ENCODE results near the gene EDEM3. TPM values are rescaled to one million over a fixed set of nuclear protein-coding genes. Genes with fewer than 3 reads are reported as not detected.

The EDEM3 gene
- total and polyA plus RNA-seq, 2 donors (not counting 1 experiment from before 2014, with no cell fraction given): 4.3 to 20.9 TPM

GRCh38 chr1:184708084-184708676 is 46.5 kb downstream of the EDEM3 start:
- Histone ChIP-seq H3K4me3 (ENCODE audit: control extremely low read depth in 1 of 5, extremely low read depth in 1 of 5, insufficient read depth in 1 of 5, low read depth in 2 of 5, low read length in 4 of 5) (no peak overlapping the region), H2AFZ (ENCODE audit: insufficient read depth, low read depth, low read length, poor library complexity, severe bottlenecking) (no peak overlapping the region), H3K36me3 (replicated peaks in 1 of 2; ENCODE audit: control extremely low read depth in 1 of 2, control insufficient read depth in 1 of 2, extremely low read depth in 1 of 2, insufficient read depth in 2 of 2, low read length in 1 of 2) (peaks cover 12 to 67% of the 10 kb centered on the region in 2 experiments), H3K27me3 (replicated peaks in 1 of 4; ENCODE audit: control extremely low read depth in 1 of 4, control insufficient read depth in 3 of 4, insufficient read depth in 4 of 4, low read length in 3 of 4) (no peaks in the 10 kb centered on the region), H3K27ac (ENCODE audit: low read length in 2 of 2) (no peak overlapping the region), H3K9ac (ENCODE audit: low read length) (no peak overlapping the region), H3K9me3 (ENCODE audit: control extremely low read depth in 1 of 3, control insufficient read depth in 2 of 3, insufficient read depth in 1 of 3, low read length in 2 of 3) (no peaks in the 10 kb centered on the region), H3K4me2 (replicated peaks; ENCODE audit: low read depth, low read length, poor library complexity, severe bottlenecking) (no peak overlapping the region), H3K79me2 (ENCODE audit: control insufficient read depth, insufficient read depth, low read length) (no peaks in the 10 kb centered on the region), H4K20me1 (ENCODE audit: control insufficient read depth, insufficient read depth, low read length, poor library complexity, severe bottlenecking) (no peaks in the 10 kb centered on the region), H3K4me1 (ENCODE audit: control insufficient read depth in 2 of 2, insufficient read depth in 2 of 2, low read length in 2 of 2) (no peaks in the 10 kb centered on the region)
- H3K4me3 Mint-ChIP-seq: no peak overlapping the region
- H3K27me3 Mint-ChIP-seq: no peaks in the 10 kb centered on the region
- TF ChIP-seq CTCF (IDR thresholded peaks at IDR 0.05) (no peak), EZH2 (IDR thresholded peaks at IDR 0.05; ENCODE audit: borderline replicate concordance, insufficient read depth, low read depth, low read length, poor library complexity, severe bottlenecking) (no peak)
- peaks cover 3% of the 10 kb centered on the region for H3K4me1 Mint-ChIP-seq
- ChIA-PET POLR2A (no interaction called here), CTCF (no interaction called here)
- intact Hi-C loops (cut with micrococcal nuclease): no loop called here
- WGBS (ENCODE audit: insufficient coverage): 78% methylated on average over 6 of the region's 6 CpGs
- H3K27ac Mint-ChIP-seq: no peak overlapping the region
- DNase-seq: no peak
- no peaks in the 10 kb centered on the region for H3K9me3 Mint-ChIP-seq (ENCODE audit: insufficient read depth)
- ATAC-seq (ENCODE audit: low read depth): no peak

GRCh38 chr1:184705271-184705670 is 49.4 kb downstream of the EDEM3 start:
- no peaks in the 10 kb centered on the region for H3K9me3 Mint-ChIP-seq (ENCODE audit: insufficient read depth)
- no peak for DNase-seq
- WGBS (ENCODE audit: insufficient coverage): no CpG with 5 or more reads among the region's 1 CpG
- ChIA-PET CTCF (no interaction called here), POLR2A (no interaction called here)
- no peaks in the 10 kb centered on the region for H3K9me3 ChIP-seq (ENCODE audit: control extremely low read depth in 1 of 3, control insufficient read depth in 2 of 3, insufficient read depth in 1 of 3, low read length in 2 of 3)
- H3K27me3 ChIP-seq (replicated peaks in 1 of 4; ENCODE audit: control extremely low read depth in 1 of 4, control insufficient read depth in 3 of 4, insufficient read depth in 4 of 4, low read length in 3 of 4): no peaks in the 10 kb centered on the region
- no peak for ATAC-seq (ENCODE audit: low read depth)
- no peak for TF ChIP-seq EZH2 (IDR thresholded peaks at IDR 0.05; ENCODE audit: borderline replicate concordance, insufficient read depth, low read depth, low read length, poor library complexity, severe bottlenecking)
- no peak for TF ChIP-seq CTCF (IDR thresholded peaks at IDR 0.05)
- H3K27ac Mint-ChIP-seq: no peak overlapping the region
- no peaks in the 10 kb centered on the region for H4K20me1 ChIP-seq (ENCODE audit: control insufficient read depth, insufficient read depth, low read length, poor library complexity, severe bottlenecking)
- no peaks in the 10 kb centered on the region for H3K4me1 ChIP-seq (ENCODE audit: control insufficient read depth in 2 of 2, insufficient read depth in 2 of 2, low read length in 2 of 2)
- peaks cover 3% of the 10 kb centered on the region for H3K4me1 Mint-ChIP-seq
- no peak overlapping the region for H3K9ac ChIP-seq (ENCODE audit: low read length)
- no peak overlapping the region for H3K4me3 ChIP-seq (ENCODE audit: control extremely low read depth in 1 of 5, extremely low read depth in 1 of 5, insufficient read depth in 1 of 5, low read depth in 2 of 5, low read length in 4 of 5)
- H3K79me2 ChIP-seq (ENCODE audit: control insufficient read depth, insufficient read depth, low read length): no peaks in the 10 kb centered on the region
- H3K27me3 Mint-ChIP-seq: no peaks in the 10 kb centered on the region
- H3K4me2 ChIP-seq (replicated peaks; ENCODE audit: low read depth, low read length, poor library complexity, severe bottlenecking): no peak overlapping the region
- H3K27ac ChIP-seq (ENCODE audit: low read length in 2 of 2): no peak overlapping the region
- H3K36me3 ChIP-seq (replicated peaks in 1 of 2; ENCODE audit: control extremely low read depth in 1 of 2, control insufficient read depth in 1 of 2, extremely low read depth in 1 of 2, insufficient read depth in 2 of 2, low read length in 1 of 2): peaks cover 8 to 78% of the 10 kb centered on the region in 2 experiments
- intact Hi-C loops (cut with micrococcal nuclease): no loop called here
- H3K4me3 Mint-ChIP-seq: no peak overlapping the region
- no peak overlapping the region for H2AFZ ChIP-seq (ENCODE audit: insufficient read depth, low read depth, low read length, poor library complexity, severe bottlenecking)
